ENCODE measurements around the gene PLA2G4B. TPM values are rescaled to one million over a fixed set of nuclear protein-coding genes. Genes with fewer than 3 reads are reported as not detected.

PLA2G4B gene
- total and polyA plus RNA-seq, 2 experiments from 2014 or later: 2.7 to 19.6 TPM

- no peak overlapping the region for H3K27ac ChIP-seq
These were observed 57.3 kb downstream of the PLA2G4B start for GRCh38 chr15:41895957-41896356.

GRCh38 chr15:41896566-41896965, 57.9 kb downstream of the PLA2G4B start:
- Histone ChIP-seq H3K4me3 (no peak overlapping the region), H3K79me2 (no peaks in the 10 kb centered on the region), H2AFZ (no peak overlapping the region), H3K27ac (no peak overlapping the region), H3K9me2 (replicated peaks; ENCODE audit: insufficient read depth) (no peaks in the 10 kb centered on the region), H3K27me3 (no peaks in the 10 kb centered on the region), H3K36me3 (replicated peaks; ENCODE audit: insufficient read depth, low read depth) (no peaks in the 10 kb centered on the region), H3K4me2 (no peak overlapping the region), H3K4me1 (ENCODE audit: insufficient read depth) (peaks cover 11% of the 10 kb centered on the region), H3K9me3 (ENCODE audit: low read depth) (no peaks in the 10 kb centered on the region), H4K20me1 (ENCODE audit: insufficient read depth, poor library complexity, severe bottlenecking) (no peaks in the 10 kb centered on the region)
- DNase-seq (ENCODE audit: low spot score): no peak
- TF ChIP-seq CTCF (IDR thresholded peaks at IDR 0.05; ENCODE audit: poor library complexity) (no peak), EZH2 (IDR thresholded peaks at IDR 0.05; ENCODE audit: borderline replicate concordance) (no peak), EZH2phosphoT487 (IDR thresholded peaks at IDR 0.05; ENCODE audit: low read depth, severe bottlenecking, unreplicated experiment) (no peak)
- WGBS (ENCODE audit: low lambda C conversion rate, missing lambda C conversion rate): 97% methylated on average over 5 of the region's 6 CpGs

More at GRCh38 chr15:41895957-41896356, 57.3 kb downstream of the PLA2G4B start:
- no peaks in the 10 kb centered on the region for H4K20me1 ChIP-seq (ENCODE audit: insufficient read depth, poor library complexity, severe bottlenecking)
- no peaks in the 10 kb centered on the region for H3K27me3 ChIP-seq
- H3K9me3 ChIP-seq (ENCODE audit: low read depth): no peaks in the 10 kb centered on the region
- WGBS (ENCODE audit: low lambda C conversion rate, missing lambda C conversion rate): 91% methylated on average over 1 of the region's 1 CpG
- H3K79me2 ChIP-seq: no peaks in the 10 kb centered on the region
- TF ChIP-seq CTCF (IDR thresholded peaks at IDR 0.05; ENCODE audit: poor library complexity) (no peak), EZH2phosphoT487 (IDR thresholded peaks at IDR 0.05; ENCODE audit: low read depth, severe bottlenecking, unreplicated experiment) (no peak), EZH2 (IDR thresholded peaks at IDR 0.05; ENCODE audit: borderline replicate concordance) (no peak)
- H2AFZ ChIP-seq: no peak overlapping the region
- no peaks in the 10 kb centered on the region for H3K9me2 ChIP-seq (replicated peaks; ENCODE audit: insufficient read depth)
- H3K4me1 ChIP-seq (ENCODE audit: insufficient read depth): peaks cover 11% of the 10 kb centered on the region
- DNase-seq (ENCODE audit: low spot score): no peak
- no peaks in the 10 kb centered on the region for H3K36me3 ChIP-seq (replicated peaks; ENCODE audit: insufficient read depth, low read depth)
- no peak overlapping the region for H3K4me3 ChIP-seq
- no peak overlapping the region for H3K4me2 ChIP-seq

- H3K27ac ChIP-seq: no peak overlapping the region
- no peaks in the 10 kb centered on the region for H3K9me2 ChIP-seq (replicated peaks; ENCODE audit: insufficient read depth)
- H3K4me3 ChIP-seq: no peak overlapping the region
- TF ChIP-seq EZH2phosphoT487 (IDR thresholded peaks at IDR 0.05; ENCODE audit: low read depth, severe bottlenecking, unreplicated experiment) (no peak), EZH2 (IDR thresholded peaks at IDR 0.05; ENCODE audit: borderline replicate concordance) (no peak), CTCF (IDR thresholded peaks at IDR 0.05; ENCODE audit: poor library complexity) (no peak)
- no peak overlapping the region for H2AFZ ChIP-seq
- 65% methylated on average over 8 of the region's 8 CpGs for WGBS (ENCODE audit: low lambda C conversion rate, missing lambda C conversion rate)
- H3K79me2 ChIP-seq: peaks cover 2% of the 10 kb centered on the region
- H4K20me1 ChIP-seq (ENCODE audit: insufficient read depth, poor library complexity, severe bottlenecking): no peaks in the 10 kb centered on the region
- H3K4me1 ChIP-seq (ENCODE audit: insufficient read depth): peaks cover 11% of the 10 kb centered on the region
- DNase-seq (ENCODE audit: low spot score): no peak
- no peaks in the 10 kb centered on the region for H3K27me3 ChIP-seq
- H3K36me3 ChIP-seq (replicated peaks; ENCODE audit: insufficient read depth, low read depth): no peaks in the 10 kb centered on the region
- H3K4me2 ChIP-seq: no peak overlapping the region
- no peaks in the 10 kb centered on the region for H3K9me3 ChIP-seq (ENCODE audit: low read depth)
These were observed 58.7 kb downstream of the PLA2G4B start for GRCh38 chr15:41897363-41897799.

Small RNAs within 50 kb of the gene (microRNA-seq; reads per million reads assigned to microRNA genes)
- not detected for gene MIR4310

Small RNAs within 50 kb of the gene (small RNA-seq; reads per million reads assigned to genes)
- gene JMJD7-PLA2G4B: not detected
- not detected for gene MIR4310
- not detected for gene RNA5SP393

Other genes starting within 250 kb of the PLA2G4B start
- 35.0 and 39.6 TPM in 2 replicates for gene MGA, start 178.4 kb upstream of the PLA2G4B start, total RNA-seq
- gene MGA, start 178.4 kb upstream of the PLA2G4B start, polyA plus RNA-seq: 10.9 and 11.7 TPM in 2 replicates
- 19.9 and 24.5 TPM in 2 replicates for gene MAPKBP1, start 64.4 kb upstream of the PLA2G4B start, total RNA-seq
- gene MAPKBP1, start 64.4 kb upstream of the PLA2G4B start, polyA plus RNA-seq: 18.6 and 19.9 TPM in 2 replicates
- gene JMJD7, start 10.8 kb upstream of the PLA2G4B start, total RNA-seq: 14.1 and 14.4 TPM in 2 replicates
- 9.2 and 9.9 TPM in 2 replicates for gene JMJD7, start 10.8 kb upstream of the PLA2G4B start, polyA plus RNA-seq
- 1.7 and 2.0 TPM in 2 replicates for gene SPTBN5, start 55.2 kb downstream of the PLA2G4B start, total RNA-seq
- 1.9 and 2.6 TPM in 2 replicates for gene SPTBN5, start 55.2 kb downstream of the PLA2G4B start, polyA plus RNA-seq
- 26.4 and 27.3 TPM in 2 replicates for gene EHD4, start 133.7 kb downstream of the PLA2G4B start, total RNA-seq
- gene EHD4, start 133.7 kb downstream of the PLA2G4B start, polyA plus RNA-seq: 30.9 and 34.7 TPM in 2 replicates
- 0.07 and 0.20 TPM in 2 replicates for gene PLA2G4E, start 182.2 kb downstream of the PLA2G4B start, total RNA-seq
- gene PLA2G4E, start 182.2 kb downstream of the PLA2G4B start, polyA plus RNA-seq: 0.54 TPM in 1 of 2 replicates, not detected in the other